Suprapubic skin (tissue), 3 donors: ENCODE results near the gene RAB36.

Experiments used
- CTCF ChIP-seq, 2 donors: fragments of 200-600 bp in 1 of 2; fragments of 450-650 bp in 1 of 2; sonication (generic) in 1 of 2; IDR thresholded peaks; one replicate each; pipeline ENCODE4 v1.5.1; 2016 to 2019; ENCODE audit warnings: antibody characterized with exemption in 2 of 2, mild to moderate bottlenecking in 1 of 2, moderate library complexity in 1 of 2
- POLR2AphosphoS5 ChIP-seq, 3 donors: sonication (generic); formaldehyde crosslinking; IDR thresholded peaks; one replicate each; pipeline ENCODE4 v1.6.1; 2017; ENCODE audit warnings: antibody characterized with exemption in 3 of 3

GRCh38 chr22:23154461-23154860, 9.2 kb downstream of the RAB36 start:
- TF ChIP-seq CTCF (IDR thresholded peaks at IDR 0.05) (no peak), POLR2AphosphoS5 (IDR thresholded peaks at IDR 0.05) (no peak)
